GM23338 (cell line): ENCODE data around the gene SUPT5H.

Source experiments
- CREB1 ChIP-seq: fragments of 250-450 bp; sonication (Bioruptor Pico); IDR thresholded peaks from 2 replicates; pipeline ENCODE4 v1.5.0; 2020; ENCODE audit warnings: low read depth, mild to moderate bottlenecking, moderate library complexity
- EZH2 ChIP-seq: fragments of 200-600 bp; sonication (generic); IDR thresholded peaks from one replicate; pipeline ENCODE4 v1.8.0; 2017; ENCODE audit warnings: antibody characterized with exemption, mild to moderate bottlenecking, low read depth; ENCODE audit not compliant: unreplicated experiment
- EZH2phosphoT487 ChIP-seq: fragments of 200-600 bp; sonication (generic); IDR thresholded peaks from one replicate; pipeline ENCODE4 v1.8.1; 2018; ENCODE audit warnings: antibody characterized with exemption; ENCODE audit not compliant: unreplicated experiment
- JUNB ChIP-seq: IDR thresholded peaks from one replicate; pipeline ENCODE4 v1.6.1; 2016; ENCODE audit warnings: antibody characterized with exemption; ENCODE audit not compliant: unreplicated experiment
- NANOG ChIP-seq: IDR thresholded peaks from 2 replicates; pipeline ENCODE4 v1.6.1; 2016; ENCODE audit warnings: antibody characterized with exemption, borderline replicate concordance
- POLR2AphosphoS5 ChIP-seq: IDR thresholded peaks from 2 replicates; pipeline ENCODE4 v1.6.1; 2016; ENCODE audit warnings: antibody characterized with exemption, low read depth
- STAT1 ChIP-seq: IDR thresholded peaks from one replicate; pipeline ENCODE4 v1.6.1; 2016; ENCODE audit warnings: antibody characterized with exemption; ENCODE audit not compliant: unreplicated experiment
- ZNF114 ChIP-seq: fragments of 250-450 bp; sonication (Bioruptor Pico); IDR thresholded peaks from 2 replicates; pipeline ENCODE4 v1.5.0; 2020; ENCODE audit warnings: mild to moderate bottlenecking, moderate library complexity
- ZNF331 ChIP-seq: fragments of 250-450 bp; sonication (Bioruptor Pico); IDR thresholded peaks from 2 replicates; pipeline ENCODE4 v1.5.0; 2020; ENCODE audit warnings: low read depth, mild to moderate bottlenecking, moderate library complexity
- TF ChIP-seq, protein P1 (sequence below), 2 experiments: fragments of 200-600 bp in 1 of 2; sonication (generic) in 1 of 2; conservative IDR thresholded peaks; 2 replicates each; pipeline versions ENCODE4 v1.5.1 to v1.6.1; 2016 to 2017; ENCODE audit warnings: antibody characterized with exemption in 2 of 2, low read depth in 2 of 2, mild to moderate bottlenecking in 2 of 2, moderate library complexity in 1 of 2
- TF ChIP-seq, protein P2 (sequence below): IDR thresholded peaks from one replicate; pipeline ENCODE4 v1.6.1; 2018; ENCODE audit warnings: antibody characterized with exemption; ENCODE audit not compliant: unreplicated experiment
- TF ChIP-seq, protein P3 (sequence below): IDR thresholded peaks from 2 replicates; pipeline ENCODE4 v1.6.1; 2016; ENCODE audit warnings: antibody characterized with exemption
- TF ChIP-seq, protein P4 (sequence below): fragments of 250-450 bp; sonication (Bioruptor Pico); IDR thresholded peaks from 2 replicates; pipeline ENCODE4 v1.5.0; 2020; ENCODE audit warnings: mild to moderate bottlenecking, moderate library complexity

DNA sequence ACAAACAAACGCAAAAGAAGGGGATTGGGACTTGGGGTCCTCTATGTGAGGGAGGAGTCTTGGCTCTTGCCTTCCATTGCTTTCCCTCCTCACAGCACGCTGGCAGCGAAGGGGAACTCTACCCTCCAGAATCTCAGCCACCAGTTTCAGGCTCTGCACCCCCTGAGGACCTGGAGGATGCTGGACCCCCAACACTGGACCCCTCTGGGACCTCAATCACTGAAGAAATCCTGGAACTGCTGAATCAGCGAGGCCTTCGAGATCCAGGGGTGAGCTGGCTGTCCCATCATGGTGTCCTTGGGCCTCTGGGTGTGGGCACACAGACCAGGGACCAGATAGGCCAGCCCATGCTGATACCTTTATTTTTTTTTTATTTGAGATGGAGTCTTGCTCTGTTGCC, 23.4 kb upstream of the SUPT5H start:
- TF ChIP-seq, protein P1, sequence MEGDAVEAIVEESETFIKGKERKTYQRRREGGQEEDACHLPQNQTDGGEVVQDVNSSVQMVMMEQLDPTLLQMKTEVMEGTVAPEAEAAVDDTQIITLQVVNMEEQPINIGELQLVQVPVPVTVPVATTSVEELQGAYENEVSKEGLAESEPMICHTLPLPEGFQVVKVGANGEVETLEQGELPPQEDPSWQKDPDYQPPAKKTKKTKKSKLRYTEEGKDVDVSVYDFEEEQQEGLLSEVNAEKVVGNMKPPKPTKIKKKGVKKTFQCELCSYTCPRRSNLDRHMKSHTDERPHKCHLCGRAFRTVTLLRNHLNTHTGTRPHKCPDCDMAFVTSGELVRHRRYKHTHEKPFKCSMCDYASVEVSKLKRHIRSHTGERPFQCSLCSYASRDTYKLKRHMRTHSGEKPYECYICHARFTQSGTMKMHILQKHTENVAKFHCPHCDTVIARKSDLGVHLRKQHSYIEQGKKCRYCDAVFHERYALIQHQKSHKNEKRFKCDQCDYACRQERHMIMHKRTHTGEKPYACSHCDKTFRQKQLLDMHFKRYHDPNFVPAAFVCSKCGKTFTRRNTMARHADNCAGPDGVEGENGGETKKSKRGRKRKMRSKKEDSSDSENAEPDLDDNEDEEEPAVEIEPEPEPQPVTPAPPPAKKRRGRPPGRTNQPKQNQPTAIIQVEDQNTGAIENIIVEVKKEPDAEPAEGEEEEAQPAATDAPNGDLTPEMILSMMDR (conservative IDR thresholded peaks at IDR 0.05; ENCODE audit: low read depth in 2 of 2): no peak
- no peak for TF ChIP-seq POLR2AphosphoS5
- no peak for TF ChIP-seq STAT1
- TF ChIP-seq EZH2: no peak
- TF ChIP-seq, protein P2, sequence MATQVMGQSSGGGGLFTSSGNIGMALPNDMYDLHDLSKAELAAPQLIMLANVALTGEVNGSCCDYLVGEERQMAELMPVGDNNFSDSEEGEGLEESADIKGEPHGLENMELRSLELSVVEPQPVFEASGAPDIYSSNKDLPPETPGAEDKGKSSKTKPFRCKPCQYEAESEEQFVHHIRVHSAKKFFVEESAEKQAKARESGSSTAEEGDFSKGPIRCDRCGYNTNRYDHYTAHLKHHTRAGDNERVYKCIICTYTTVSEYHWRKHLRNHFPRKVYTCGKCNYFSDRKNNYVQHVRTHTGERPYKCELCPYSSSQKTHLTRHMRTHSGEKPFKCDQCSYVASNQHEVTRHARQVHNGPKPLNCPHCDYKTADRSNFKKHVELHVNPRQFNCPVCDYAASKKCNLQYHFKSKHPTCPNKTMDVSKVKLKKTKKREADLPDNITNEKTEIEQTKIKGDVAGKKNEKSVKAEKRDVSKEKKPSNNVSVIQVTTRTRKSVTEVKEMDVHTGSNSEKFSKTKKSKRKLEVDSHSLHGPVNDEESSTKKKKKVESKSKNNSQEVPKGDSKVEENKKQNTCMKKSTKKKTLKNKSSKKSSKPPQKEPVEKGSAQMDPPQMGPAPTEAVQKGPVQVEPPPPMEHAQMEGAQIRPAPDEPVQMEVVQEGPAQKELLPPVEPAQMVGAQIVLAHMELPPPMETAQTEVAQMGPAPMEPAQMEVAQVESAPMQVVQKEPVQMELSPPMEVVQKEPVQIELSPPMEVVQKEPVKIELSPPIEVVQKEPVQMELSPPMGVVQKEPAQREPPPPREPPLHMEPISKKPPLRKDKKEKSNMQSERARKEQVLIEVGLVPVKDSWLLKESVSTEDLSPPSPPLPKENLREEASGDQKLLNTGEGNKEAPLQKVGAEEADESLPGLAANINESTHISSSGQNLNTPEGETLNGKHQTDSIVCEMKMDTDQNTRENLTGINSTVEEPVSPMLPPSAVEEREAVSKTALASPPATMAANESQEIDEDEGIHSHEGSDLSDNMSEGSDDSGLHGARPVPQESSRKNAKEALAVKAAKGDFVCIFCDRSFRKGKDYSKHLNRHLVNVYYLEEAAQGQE: no peak
- no peak for TF ChIP-seq ZNF331 (CRISPR knock-in tag)
- TF ChIP-seq EZH2phosphoT487: no peak
- no peak for TF ChIP-seq CREB1 (CRISPR knock-in tag)
- no peak for TF ChIP-seq JUNB
- no peak for TF ChIP-seq ZNF114 (CRISPR knock-in tag)
- TF ChIP-seq, protein P3, sequence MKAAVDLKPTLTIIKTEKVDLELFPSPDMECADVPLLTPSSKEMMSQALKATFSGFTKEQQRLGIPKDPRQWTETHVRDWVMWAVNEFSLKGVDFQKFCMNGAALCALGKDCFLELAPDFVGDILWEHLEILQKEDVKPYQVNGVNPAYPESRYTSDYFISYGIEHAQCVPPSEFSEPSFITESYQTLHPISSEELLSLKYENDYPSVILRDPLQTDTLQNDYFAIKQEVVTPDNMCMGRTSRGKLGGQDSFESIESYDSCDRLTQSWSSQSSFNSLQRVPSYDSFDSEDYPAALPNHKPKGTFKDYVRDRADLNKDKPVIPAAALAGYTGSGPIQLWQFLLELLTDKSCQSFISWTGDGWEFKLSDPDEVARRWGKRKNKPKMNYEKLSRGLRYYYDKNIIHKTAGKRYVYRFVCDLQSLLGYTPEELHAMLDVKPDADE: no peak
- TF ChIP-seq NANOG: no peak
- TF ChIP-seq, protein P4, sequence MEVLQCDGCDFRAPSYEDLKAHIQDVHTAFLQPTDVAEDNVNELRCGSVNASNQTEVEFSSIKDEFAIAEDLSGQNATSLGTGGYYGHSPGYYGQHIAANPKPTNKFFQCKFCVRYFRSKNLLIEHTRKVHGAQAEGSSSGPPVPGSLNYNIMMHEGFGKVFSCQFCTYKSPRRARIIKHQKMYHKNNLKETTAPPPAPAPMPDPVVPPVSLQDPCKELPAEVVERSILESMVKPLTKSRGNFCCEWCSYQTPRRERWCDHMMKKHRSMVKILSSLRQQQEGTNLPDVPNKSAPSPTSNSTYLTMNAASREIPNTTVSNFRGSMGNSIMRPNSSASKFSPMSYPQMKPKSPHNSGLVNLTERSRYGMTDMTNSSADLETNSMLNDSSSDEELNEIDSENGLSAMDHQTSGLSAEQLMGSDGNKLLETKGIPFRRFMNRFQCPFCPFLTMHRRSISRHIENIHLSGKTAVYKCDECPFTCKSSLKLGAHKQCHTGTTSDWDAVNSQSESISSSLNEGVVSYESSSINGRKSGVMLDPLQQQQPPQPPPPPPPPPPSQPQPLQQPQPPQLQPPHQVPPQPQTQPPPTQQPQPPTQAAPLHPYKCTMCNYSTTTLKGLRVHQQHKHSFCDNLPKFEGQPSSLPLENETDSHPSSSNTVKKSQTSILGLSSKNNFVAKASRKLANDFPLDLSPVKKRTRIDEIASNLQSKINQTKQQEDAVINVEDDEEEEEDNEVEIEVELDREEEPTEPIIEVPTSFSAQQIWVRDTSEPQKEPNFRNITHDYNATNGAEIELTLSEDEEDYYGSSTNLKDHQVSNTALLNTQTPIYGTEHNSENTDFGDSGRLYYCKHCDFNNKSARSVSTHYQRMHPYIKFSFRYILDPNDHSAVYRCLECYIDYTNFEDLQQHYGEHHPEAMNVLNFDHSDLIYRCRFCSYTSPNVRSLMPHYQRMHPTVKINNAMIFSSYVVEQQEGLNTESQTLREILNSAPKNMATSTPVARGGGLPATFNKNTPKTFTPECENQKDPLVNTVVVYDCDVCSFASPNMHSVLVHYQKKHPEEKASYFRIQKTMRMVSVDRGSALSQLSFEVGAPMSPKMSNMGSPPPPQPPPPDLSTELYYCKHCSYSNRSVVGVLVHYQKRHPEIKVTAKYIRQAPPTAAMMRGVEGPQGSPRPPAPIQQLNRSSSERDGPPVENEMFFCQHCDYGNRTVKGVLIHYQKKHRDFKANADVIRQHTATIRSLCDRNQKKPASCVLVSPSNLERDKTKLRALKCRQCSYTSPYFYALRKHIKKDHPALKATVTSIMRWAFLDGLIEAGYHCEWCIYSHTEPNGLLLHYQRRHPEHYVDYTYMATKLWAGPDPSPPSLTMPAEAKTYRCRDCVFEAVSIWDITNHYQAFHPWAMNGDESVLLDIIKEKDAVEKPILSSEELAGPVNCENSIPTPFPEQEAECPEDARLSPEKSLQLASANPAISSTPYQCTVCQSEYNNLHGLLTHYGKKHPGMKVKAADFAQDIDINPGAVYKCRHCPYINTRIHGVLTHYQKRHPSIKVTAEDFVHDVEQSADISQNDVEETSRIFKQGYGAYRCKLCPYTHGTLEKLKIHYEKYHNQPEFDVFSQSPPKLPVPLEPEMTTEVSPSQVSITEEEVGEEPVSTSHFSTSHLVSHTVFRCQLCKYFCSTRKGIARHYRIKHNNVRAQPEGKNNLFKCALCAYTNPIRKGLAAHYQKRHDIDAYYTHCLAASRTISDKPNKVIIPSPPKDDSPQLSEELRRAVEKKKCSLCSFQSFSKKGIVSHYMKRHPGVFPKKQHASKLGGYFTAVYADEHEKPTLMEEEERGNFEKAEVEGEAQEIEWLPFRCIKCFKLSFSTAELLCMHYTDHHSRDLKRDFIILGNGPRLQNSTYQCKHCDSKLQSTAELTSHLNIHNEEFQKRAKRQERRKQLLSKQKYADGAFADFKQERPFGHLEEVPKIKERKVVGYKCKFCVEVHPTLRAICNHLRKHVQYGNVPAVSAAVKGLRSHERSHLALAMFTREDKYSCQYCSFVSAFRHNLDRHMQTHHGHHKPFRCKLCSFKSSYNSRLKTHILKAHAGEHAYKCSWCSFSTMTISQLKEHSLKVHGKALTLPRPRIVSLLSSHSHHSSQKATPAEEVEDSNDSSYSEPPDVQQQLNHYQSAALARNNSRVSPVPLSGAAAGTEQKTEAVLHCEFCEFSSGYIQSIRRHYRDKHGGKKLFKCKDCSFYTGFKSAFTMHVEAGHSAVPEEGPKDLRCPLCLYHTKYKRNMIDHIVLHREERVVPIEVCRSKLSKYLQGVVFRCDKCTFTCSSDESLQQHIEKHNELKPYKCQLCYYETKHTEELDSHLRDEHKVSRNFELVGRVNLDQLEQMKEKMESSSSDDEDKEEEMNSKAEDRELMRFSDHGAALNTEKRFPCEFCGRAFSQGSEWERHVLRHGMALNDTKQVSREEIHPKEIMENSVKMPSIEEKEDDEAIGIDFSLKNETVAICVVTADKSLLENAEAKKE: no peak
